GM12878 (cell line): ENCODE measurements around the gene SC5D. TPM values are rescaled to one million over a fixed set of nuclear protein-coding genes. Genes with fewer than 3 reads are reported as not detected.

Experiments
- ASH2L ChIP-seq: fragments of 300-600, 200-600 bp; sonication (generic); IDR thresholded peaks from 2 replicates; pipeline ENCODE4 v1.6.1; 2017; ENCODE audit warnings: low read depth, mild to moderate bottlenecking, borderline replicate concordance
- CBX5 ChIP-seq: sonication (generic); IDR thresholded peaks from 2 replicates; pipeline ENCODE4 v1.6.1; 2016; ENCODE audit warnings: low read depth, moderate library complexity, mild to moderate bottlenecking, inconsistent platforms
- ESRRA ChIP-seq: IDR thresholded peaks from 2 replicates; pipeline ENCODE4 v1.6.1; 2012; ENCODE audit warnings: mild to moderate bottlenecking, low read length, improper control_type of control experiment
- HCFC1 ChIP-seq: fragments of 150-350 bp; IDR thresholded peaks from 2 replicates; pipeline ENCODE4 v1.6.1; 2014; ENCODE audit warnings: low read length
- HDAC6 ChIP-seq: fragments of 200-600 bp; sonication (generic); IDR thresholded peaks from one replicate; pipeline ENCODE4 v1.8.0; 2017; ENCODE audit warnings: antibody characterized with exemption; ENCODE audit not compliant: unreplicated experiment
- IKZF2 ChIP-seq, 2 experiments: fragments of 450-650 bp; IDR thresholded peaks; 2 replicates each; pipeline ENCODE4 v1.6.1; 2017; ENCODE audit warnings: mild to moderate bottlenecking in 2 of 2, moderate library complexity in 2 of 2
- JUND ChIP-seq: IDR thresholded peaks from 2 replicates; pipeline ENCODE4 v1.6.1; 2012; ENCODE audit warnings: low read depth, mild to moderate bottlenecking, low read length, improper control_type of control experiment, moderate library complexity
- KLF5 ChIP-seq: fragments of 450-650 bp; IDR thresholded peaks from 2 replicates; pipeline ENCODE4 v1.6.1; 2014; ENCODE audit warnings: mild to moderate bottlenecking; ENCODE audit not compliant: partially characterized antibody
- MXI1 ChIP-seq: fragments of 150-350 bp; IDR thresholded peaks from 2 replicates; pipeline ENCODE4 v1.6.1; 2011; ENCODE audit warnings: low read depth, mild to moderate bottlenecking, inconsistent platforms, low read length, improper control_type of control experiment
- NFYB ChIP-seq: IDR thresholded peaks from 2 replicates; pipeline ENCODE4 v1.6.1; 2011; ENCODE audit warnings: low read depth, mild to moderate bottlenecking, low read length, improper control_type of control experiment, moderate library complexity; ENCODE audit not compliant: insufficient read depth
- SIX5 ChIP-seq: IDR thresholded peaks from 2 replicates; pipeline ENCODE4 v1.6.1; 2011; ENCODE audit warnings: mild to moderate bottlenecking, low read depth, low read length, moderate library complexity; ENCODE audit not compliant: severe bottlenecking
- ZSCAN29 ChIP-seq: fragments of 450-650 bp; IDR thresholded peaks from 2 replicates; pipeline ENCODE4 v1.6.1; 2017; ENCODE audit warnings: mild to moderate bottlenecking, moderate library complexity
- polyA plus RNA-seq, 11 experiments: library from polyadenylated mRNA; depleted of rRNA in 4 of 11; unstranded in 6 of 11; stranded (reverse) in 5 of 11; fragments of >200 nt; fragmentation: Nextera tagmentation in 4 of 11; fragmentation: Illumina TruSeq in 1 of 11; extraction: Ambion mirVana in 4 of 11; extraction: Trizol in 1 of 11; gene quantifications; 1 replicate in 1 of 11; 2 replicates in 10 of 11; pipeline versions ENCODE4 v1.2.1 to v1.2.3, GENCODE V29; 2011 to 2016; ENCODE audit warnings: inconsistent platforms in 2 of 11, missing spikeins in 2 of 11, low read depth in 1 of 11
- total RNA-seq, 4 experiments: library from RNA; depleted of rRNA in 3 of 4; stranded (reverse); fragments of >200 nt in 3 of 4; fragmentation: Illumina TruSeq in 1 of 4; extraction: Trizol in 1 of 4; gene quantifications; 2 replicates each; pipeline versions ENCODE4 v1.2.1 to v1.2.3, GENCODE V29; 2013 to 2021
- TF ChIP-seq, protein P1 (sequence below): IDR thresholded peaks from 2 replicates; pipeline ENCODE4 v1.6.1; 2011; ENCODE audit warnings: borderline replicate concordance, low read depth, mild to moderate bottlenecking, moderate library complexity, mixed read lengths, low read length; ENCODE audit not compliant: insufficient read depth; ENCODE audit errors: extremely low read length
- TF ChIP-seq, protein P2 (sequence below): IDR thresholded peaks from 2 replicates; pipeline ENCODE4 v1.6.1; 2011; ENCODE audit warnings: mild to moderate bottlenecking, low read depth, low read length, moderate library complexity; ENCODE audit not compliant: insufficient replicate concordance
- TF ChIP-seq, protein P3 (sequence below): fragments of 450-650 bp; IDR thresholded peaks from 2 replicates; pipeline ENCODE4 v1.6.1; 2016; ENCODE audit warnings: mild to moderate bottlenecking
- TF ChIP-seq, protein P4 (sequence below): fragments of 150-350 bp; IDR thresholded peaks from 2 replicates; pipeline ENCODE4 v1.6.1; 2016; ENCODE audit warnings: low read depth, low read length
- TF ChIP-seq, protein P5 (sequence below): IDR thresholded peaks from 2 replicates; pipeline ENCODE4 v1.6.1; 2012; ENCODE audit warnings: low read depth, low read length, improper control_type of control experiment
- TF ChIP-seq, protein P6 (sequence below): IDR thresholded peaks from 2 replicates; pipeline ENCODE4 v1.6.1; 2012; ENCODE audit warnings: low read depth, low read length, improper control_type of control experiment

SC5D gene
- total and polyA plus RNA-seq, 10 of the 15 experiments (the other 5 are each of a cell fraction or from before 2014, with no cell fraction given), result 23.7 to 134 (median 30.8) TPM

DNA sequence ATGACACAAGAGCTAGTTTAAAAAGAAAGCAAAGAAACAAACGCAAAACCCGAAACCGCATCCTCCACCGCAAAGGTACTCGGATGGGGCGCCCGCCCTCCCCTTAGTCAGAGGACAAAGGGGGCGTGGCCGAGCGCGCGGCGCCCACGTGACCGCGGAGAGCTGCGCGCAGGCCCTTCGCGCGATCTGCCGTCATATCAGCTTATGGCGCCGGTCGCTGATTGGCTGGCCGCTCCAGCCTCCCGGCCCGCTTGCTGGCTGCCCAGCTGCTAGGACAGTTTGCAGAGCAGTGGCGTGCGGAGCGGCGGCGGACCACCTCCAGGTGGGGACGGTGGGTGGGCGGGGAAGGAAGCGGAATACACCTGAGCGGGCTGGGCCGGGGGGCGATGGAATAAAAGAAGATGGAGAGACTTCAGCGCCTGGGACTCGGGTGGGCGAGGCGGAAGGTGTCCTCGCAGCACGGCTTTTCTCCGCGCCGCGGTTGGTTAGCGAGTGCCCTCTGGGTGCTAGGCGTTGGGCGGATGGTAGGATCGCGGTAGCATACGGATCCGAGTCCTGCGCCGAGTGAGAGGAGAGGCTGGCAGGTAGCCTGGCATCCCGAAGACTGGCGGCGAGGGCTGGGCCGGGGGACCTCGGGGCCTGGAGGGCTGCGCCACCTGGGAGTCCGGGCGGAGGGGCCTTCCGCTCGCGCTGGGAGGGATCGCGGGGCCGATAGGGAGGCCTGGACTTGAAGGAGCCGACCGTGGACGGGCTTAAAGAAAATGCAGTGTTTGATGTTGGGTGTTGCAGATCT lies at the start of gene SC5D (continued):
- TF ChIP-seq, protein P1, sequence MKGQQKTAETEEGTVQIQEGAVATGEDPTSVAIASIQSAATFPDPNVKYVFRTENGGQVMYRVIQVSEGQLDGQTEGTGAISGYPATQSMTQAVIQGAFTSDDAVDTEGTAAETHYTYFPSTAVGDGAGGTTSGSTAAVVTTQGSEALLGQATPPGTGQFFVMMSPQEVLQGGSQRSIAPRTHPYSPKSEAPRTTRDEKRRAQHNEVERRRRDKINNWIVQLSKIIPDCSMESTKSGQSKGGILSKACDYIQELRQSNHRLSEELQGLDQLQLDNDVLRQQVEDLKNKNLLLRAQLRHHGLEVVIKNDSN, result peak; percentile 98
- TF ChIP-seq, protein P2, sequence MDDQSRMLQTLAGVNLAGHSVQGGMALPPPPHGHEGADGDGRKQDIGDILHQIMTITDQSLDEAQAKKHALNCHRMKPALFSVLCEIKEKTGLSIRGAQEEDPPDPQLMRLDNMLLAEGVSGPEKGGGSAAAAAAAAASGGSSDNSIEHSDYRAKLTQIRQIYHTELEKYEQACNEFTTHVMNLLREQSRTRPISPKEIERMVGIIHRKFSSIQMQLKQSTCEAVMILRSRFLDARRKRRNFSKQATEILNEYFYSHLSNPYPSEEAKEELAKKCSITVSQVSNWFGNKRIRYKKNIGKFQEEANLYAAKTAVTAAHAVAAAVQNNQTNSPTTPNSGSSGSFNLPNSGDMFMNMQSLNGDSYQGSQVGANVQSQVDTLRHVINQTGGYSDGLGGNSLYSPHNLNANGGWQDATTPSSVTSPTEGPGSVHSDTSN, result no peak
- TF ChIP-seq, protein P3, sequence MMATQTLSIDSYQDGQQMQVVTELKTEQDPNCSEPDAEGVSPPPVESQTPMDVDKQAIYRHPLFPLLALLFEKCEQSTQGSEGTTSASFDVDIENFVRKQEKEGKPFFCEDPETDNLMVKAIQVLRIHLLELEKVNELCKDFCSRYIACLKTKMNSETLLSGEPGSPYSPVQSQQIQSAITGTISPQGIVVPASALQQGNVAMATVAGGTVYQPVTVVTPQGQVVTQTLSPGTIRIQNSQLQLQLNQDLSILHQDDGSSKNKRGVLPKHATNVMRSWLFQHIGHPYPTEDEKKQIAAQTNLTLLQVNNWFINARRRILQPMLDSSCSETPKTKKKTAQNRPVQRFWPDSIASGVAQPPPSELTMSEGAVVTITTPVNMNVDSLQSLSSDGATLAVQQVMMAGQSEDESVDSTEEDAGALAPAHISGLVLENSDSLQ, result peak; percentile 68
- TF ChIP-seq MXI1 (peak; percentile 72), HCFC1 (no peak), ZSCAN29 (no peak), HDAC6 (no peak), JUND (no peak), SIX5 (no peak), KLF5 (peak; percentile 32), IKZF2 (IDR thresholded peaks at IDR 0.05) (peak; percentile 78 to 81; a peak in 3 of 4 replicates), ESRRA (no peak), NFYB (peak; percentile 87), ASH2L (no peak), CBX5 (0 out of 2 replicates have a peak, but pooled peaks have one; percentile 74)
- TF ChIP-seq, protein P4, sequence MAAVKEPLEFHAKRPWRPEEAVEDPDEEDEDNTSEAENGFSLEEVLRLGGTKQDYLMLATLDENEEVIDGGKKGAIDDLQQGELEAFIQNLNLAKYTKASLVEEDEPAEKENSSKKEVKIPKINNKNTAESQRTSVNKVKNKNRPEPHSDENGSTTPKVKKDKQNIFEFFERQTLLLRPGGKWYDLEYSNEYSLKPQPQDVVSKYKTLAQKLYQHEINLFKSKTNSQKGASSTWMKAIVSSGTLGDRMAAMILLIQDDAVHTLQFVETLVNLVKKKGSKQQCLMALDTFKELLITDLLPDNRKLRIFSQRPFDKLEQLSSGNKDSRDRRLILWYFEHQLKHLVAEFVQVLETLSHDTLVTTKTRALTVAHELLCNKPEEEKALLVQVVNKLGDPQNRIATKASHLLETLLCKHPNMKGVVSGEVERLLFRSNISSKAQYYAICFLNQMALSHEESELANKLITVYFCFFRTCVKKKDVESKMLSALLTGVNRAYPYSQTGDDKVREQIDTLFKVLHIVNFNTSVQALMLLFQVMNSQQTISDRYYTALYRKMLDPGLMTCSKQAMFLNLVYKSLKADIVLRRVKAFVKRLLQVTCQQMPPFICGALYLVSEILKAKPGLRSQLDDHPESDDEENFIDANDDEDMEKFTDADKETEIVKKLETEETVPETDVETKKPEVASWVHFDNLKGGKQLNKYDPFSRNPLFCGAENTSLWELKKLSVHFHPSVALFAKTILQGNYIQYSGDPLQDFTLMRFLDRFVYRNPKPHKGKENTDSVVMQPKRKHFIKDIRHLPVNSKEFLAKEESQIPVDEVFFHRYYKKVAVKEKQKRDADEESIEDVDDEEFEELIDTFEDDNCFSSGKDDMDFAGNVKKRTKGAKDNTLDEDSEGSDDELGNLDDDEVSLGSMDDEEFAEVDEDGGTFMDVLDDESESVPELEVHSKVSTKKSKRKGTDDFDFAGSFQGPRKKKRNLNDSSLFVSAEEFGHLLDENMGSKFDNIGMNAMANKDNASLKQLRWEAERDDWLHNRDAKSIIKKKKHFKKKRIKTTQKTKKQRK, result no peak
- TF ChIP-seq, protein P5, sequence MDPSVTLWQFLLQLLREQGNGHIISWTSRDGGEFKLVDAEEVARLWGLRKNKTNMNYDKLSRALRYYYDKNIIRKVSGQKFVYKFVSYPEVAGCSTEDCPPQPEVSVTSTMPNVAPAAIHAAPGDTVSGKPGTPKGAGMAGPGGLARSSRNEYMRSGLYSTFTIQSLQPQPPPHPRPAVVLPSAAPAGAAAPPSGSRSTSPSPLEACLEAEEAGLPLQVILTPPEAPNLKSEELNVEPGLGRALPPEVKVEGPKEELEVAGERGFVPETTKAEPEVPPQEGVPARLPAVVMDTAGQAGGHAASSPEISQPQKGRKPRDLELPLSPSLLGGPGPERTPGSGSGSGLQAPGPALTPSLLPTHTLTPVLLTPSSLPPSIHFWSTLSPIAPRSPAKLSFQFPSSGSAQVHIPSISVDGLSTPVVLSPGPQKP, result no peak
- TF ChIP-seq, protein P6, sequence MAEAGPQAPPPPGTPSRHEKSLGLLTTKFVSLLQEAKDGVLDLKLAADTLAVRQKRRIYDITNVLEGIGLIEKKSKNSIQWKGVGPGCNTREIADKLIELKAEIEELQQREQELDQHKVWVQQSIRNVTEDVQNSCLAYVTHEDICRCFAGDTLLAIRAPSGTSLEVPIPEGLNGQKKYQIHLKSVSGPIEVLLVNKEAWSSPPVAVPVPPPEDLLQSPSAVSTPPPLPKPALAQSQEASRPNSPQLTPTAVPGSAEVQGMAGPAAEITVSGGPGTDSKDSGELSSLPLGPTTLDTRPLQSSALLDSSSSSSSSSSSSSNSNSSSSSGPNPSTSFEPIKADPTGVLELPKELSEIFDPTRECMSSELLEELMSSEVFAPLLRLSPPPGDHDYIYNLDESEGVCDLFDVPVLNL, result no peak
